ENCODE results near the gene CAMTA1.

The CAMTA1 gene

DNA sequence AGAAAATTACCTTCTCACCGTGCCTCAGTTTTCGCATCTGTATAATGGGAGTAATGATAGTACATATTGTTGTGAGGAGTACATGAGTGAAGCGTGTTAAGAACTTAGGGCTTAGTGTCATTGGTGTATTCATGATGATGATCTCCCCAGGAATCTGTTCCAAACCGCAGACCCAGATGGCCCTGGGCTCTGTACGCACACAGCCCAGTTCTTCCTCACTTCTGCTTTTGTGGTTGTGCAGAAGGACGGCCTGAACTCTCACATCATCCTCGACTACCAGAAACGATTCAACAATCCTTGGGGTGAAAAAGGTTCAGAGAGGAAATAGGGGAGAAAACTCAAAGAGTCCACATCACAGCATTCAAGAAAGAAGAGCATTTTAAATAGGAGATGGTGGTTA, 323.0 kb downstream of the CAMTA1 start:
- no peak for DNase-seq (ENCODE audit: low spot score)
- CTCF ChIA-PET = interaction anchor here (1.3 kb wide), 1 partner anchor 36 kb away, joined by 4 read pairs; no protein-coding TSS in a partner anchor
- TF ChIP-seq, protein P1, sequence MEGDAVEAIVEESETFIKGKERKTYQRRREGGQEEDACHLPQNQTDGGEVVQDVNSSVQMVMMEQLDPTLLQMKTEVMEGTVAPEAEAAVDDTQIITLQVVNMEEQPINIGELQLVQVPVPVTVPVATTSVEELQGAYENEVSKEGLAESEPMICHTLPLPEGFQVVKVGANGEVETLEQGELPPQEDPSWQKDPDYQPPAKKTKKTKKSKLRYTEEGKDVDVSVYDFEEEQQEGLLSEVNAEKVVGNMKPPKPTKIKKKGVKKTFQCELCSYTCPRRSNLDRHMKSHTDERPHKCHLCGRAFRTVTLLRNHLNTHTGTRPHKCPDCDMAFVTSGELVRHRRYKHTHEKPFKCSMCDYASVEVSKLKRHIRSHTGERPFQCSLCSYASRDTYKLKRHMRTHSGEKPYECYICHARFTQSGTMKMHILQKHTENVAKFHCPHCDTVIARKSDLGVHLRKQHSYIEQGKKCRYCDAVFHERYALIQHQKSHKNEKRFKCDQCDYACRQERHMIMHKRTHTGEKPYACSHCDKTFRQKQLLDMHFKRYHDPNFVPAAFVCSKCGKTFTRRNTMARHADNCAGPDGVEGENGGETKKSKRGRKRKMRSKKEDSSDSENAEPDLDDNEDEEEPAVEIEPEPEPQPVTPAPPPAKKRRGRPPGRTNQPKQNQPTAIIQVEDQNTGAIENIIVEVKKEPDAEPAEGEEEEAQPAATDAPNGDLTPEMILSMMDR (conservative IDR thresholded peaks at IDR 0.05; ENCODE audit: low read depth) = no peak
- H3K27ac ChIP-seq = no peak overlapping the region
- POLR2A ChIA-PET (ENCODE audit: low non-redundant PET) = no interaction called here

DNA sequence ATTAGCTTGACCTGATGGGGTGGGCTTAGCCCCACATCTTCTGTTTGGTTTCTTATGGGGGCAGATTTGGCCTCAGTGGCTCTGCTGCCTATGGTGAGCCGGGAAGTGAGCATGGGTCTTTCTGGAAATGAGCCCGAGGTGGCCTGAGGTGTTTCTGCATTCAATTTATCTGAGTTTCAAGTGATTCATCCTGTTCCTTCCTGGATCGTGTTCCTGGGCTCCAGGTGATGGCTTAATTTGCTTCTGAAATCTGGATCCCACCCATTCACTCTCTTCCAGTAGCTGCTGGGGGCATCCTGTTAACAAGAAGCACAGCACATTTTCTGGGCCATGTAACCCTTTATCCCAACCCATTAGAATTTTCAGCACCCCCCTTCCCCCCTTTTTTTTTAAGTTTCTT, 324.6 kb downstream of the CAMTA1 start:
- CTCF ChIA-PET = interaction anchor here (1.1 kb wide), 1 partner anchor 67 kb away, joined by 3 read pairs; no protein-coding TSS in a partner anchor
- DNase-seq (ENCODE audit: low spot score) = peak; percentile 60
- TF ChIP-seq, protein P1 (conservative IDR thresholded peaks at IDR 0.05; ENCODE audit: low read depth) = no peak
- POLR2A ChIA-PET (ENCODE audit: low non-redundant PET) = no interaction called here
- peak overlapping the region; percentile 82 for H3K27ac ChIP-seq

DNA sequence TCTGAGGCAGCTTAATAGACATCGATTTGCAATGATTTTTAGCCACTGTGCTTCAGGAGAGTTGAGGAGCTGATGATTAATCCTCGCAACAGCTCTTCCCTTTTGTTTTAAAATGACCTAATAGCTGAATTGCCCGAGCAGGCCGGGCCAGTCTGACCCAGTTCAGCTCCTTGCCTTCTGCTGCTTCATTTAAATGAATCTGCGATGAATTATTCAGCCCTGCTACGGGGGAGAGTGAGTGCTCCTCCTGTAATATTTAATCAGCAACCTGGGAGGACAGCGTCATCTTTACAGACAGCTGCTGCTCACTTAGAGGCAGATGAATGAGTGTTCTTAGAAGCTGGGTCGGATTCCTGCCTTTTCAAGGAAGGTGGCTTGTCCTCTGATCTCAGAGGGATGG, 325.1 kb downstream of the CAMTA1 start:
- CTCF ChIA-PET = interaction anchor here (1.1 kb wide), 1 partner anchor 68 kb away, joined by 3 read pairs; no protein-coding TSS in a partner anchor
- POLR2A ChIA-PET (ENCODE audit: low non-redundant PET) = no interaction called here
- peak overlapping the region; percentile 82 for H3K27ac ChIP-seq
- TF ChIP-seq, protein P1 (conservative IDR thresholded peaks at IDR 0.05; ENCODE audit: low read depth) = no peak
- DNase-seq (ENCODE audit: low spot score) = peak; percentile 70

DNA sequence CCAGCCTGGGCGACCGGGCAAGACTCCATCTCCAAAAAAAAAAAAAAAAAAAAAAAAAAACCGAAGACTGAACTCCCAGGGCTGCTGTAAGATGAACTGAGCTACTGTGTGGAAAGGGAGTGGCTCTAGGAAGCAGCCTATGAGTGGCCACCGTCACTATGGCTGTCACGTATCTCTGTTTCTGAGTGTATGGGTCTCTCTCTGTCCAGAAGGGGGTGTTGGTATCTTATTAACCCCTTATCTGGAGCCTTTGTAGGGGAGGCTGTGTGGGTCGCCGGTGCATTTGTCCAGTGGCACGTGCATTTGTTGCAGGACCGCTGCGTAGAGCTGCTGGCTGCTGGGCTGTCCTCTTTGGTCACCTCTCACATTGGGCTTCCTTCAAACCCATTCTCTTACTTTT, 326.6 kb downstream of the CAMTA1 start:
- ChIA-PET CTCF (no interaction called here), POLR2A (ENCODE audit: low non-redundant PET) (no interaction called here)
- TF ChIP-seq, protein P1 (conservative IDR thresholded peaks at IDR 0.05; ENCODE audit: low read depth) = no peak
- no peak overlapping the region for H3K27ac ChIP-seq
- DNase-seq (ENCODE audit: low spot score) = no peak

DNA sequence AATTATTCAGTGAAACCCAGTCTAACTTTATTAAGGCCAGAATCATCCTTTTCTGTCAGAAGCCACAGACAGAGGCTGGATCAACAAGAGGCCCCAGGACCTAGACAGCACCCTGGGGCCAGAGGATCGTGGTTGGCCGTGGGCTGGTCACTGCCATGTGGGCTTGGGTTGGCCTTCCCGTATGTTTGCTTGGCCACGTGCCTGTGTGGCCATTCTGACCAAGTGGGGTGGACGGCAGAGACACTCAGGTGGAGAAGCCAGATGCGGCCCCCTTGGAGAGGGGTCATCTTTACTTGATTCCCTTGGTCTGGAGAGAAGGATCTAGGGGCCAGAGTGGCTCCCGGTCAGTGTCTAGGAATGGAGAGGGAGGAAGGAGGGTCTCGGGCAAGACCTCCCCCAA, 327.9 kb downstream of the CAMTA1 start:
- ChIA-PET POLR2A (ENCODE audit: low non-redundant PET) (no interaction called here), CTCF (no interaction called here)
- DNase-seq (ENCODE audit: low spot score) = no peak
- no peak overlapping the region for H3K27ac ChIP-seq
- TF ChIP-seq, protein P1 (conservative IDR thresholded peaks at IDR 0.05; ENCODE audit: low read depth) = no peak

DNA sequence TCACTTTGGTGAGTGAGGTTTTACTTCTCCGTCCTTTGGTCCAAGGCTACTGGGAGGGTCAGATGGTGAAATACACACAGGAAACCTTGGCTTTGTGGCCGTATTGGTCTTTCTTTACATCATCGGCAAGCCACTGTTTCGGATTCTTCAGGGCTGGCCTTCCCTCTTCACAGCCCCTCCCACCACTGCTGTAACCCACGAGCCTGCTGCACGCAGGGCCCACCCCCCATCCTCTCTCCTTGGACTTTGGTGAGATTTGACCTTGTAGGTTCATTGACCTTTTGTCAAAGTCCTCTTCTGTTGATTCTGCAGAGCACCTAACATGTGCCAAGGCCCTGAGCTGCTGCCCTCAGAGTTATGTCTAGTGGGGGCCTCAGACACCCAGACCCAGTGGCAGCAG, 328.6 kb downstream of the CAMTA1 start:
- ChIA-PET POLR2A (ENCODE audit: low non-redundant PET) (no interaction called here), CTCF (no interaction called here)
- no peak for DNase-seq (ENCODE audit: low spot score)
- TF ChIP-seq, protein P1 (conservative IDR thresholded peaks at IDR 0.05; ENCODE audit: low read depth) = no peak
- H3K27ac ChIP-seq = no peak overlapping the region

DNA sequence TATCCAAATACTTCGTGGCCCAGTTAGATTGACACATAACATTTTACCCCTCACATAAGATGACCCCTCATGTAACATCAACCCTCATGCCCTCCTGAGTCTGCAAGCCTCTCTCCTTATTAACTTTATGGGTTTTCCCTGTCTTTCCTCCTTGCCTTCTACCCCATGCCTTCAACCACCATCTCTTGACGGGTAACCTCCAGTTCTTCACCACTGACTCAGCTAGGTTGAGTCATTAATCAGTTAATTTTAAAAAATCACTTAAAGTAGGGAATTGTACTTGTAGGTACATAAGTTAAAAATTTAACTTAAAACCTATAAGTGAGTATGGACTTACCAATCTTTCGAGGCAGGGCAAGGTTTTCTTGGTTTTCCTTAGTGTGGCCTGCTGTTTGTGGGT, 330.7 kb downstream of the CAMTA1 start:
- TF ChIP-seq, protein P1 (conservative IDR thresholded peaks at IDR 0.05; ENCODE audit: low read depth) = no peak
- ChIA-PET CTCF (no interaction called here), POLR2A (ENCODE audit: low non-redundant PET) (no interaction called here)
- no peak for DNase-seq (ENCODE audit: low spot score)
- H3K27ac ChIP-seq = no peak overlapping the region
